Fibroblast of skin of right quadriceps (primary cell): Measurements from ENCODE around the gene MORN4.
"Not testable (repeated sequence)": the region's sequence is repeated elsewhere in the genome, so short reads cannot be mapped to it uniquely, and the experiment has no call there.

ENCODE experiments used
- DNase-seq: peaks from one replicate; pipeline ENCODE4 v3.0.0-alpha.2; 2013

MORN4 gene

DNA sequence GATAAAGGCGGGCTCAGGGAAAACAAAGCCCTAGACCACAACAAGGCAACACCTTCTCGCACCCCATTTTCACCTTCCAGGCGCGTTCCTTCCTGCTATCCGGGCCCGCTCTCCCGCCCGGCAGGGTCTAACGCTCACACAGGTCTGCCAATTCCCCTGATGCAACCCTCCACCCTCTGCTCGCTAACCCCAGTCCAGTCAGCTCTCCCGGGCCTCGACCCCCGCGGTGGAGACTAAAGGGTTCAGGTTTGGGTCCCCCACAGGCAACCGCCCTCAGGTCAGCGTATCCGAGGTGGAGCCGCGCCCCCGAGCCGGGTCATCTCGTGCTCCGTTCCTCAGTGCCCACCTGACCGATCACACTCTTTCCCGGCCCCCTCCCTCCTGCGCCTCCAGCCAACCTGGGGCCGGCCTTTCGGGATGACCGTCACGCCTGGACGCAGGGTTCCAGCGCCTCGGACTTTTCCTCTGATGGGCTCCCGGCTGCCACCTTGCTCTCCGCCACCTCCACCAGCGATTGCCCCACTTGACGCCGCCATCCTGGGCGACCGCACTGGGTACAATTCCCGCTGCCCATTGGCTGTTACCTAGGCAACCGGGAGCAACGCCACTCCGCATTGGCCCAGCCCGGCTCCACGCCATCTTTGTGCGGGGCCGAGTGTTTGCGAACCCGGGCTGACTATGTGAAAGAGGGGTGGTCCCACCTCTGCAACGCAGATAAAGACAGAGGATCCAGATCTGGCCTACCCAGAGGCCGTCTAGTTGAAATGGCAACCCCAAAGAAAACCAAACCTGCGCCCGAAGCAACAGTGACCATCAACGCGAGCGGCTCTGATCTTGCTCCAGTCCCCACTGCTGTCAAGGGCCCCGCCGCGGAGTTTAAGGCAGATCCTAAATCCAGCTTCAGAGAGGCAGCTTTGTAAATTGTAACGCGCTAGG, at the start of gene MORN4:
TSS of gene MORN4 (minus strand) at position 552 of the 936 bp plus-strand sequence. CDS start 13,847 bp downstream, outside the sequence.
- DNase-seq = peak; percentile 92

- DNase-seq = no peak
Observed at GRCh38 chr10:97682042-97682441, 48.7 kb upstream of the MORN4 start.

DNA sequence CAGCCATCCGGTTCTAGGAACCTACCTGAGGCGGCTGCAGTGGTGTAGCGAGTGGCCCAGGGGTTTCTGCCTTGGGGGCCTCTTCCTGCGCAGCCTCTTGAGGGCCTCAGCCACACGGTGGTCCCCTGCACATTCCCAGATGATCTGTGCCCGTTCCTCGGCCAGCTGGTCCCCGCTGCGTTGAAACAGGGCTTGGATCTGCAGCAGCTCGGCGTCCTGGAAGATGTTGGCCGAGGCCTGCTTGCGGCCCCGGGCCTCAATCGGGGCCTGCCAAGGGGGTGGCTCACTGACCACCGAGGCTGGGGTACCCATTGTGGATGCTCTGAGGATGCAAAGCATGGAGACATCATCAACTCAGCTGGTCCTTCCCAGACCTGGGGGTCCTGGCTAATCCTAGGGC, 46.3 kb upstream of the MORN4 start:
- no peak for DNase-seq

- DNase-seq = peak; percentile 51
Observed at GRCh38 chr10:97676770-97677581, 43.7 kb upstream of the MORN4 start.

- DNase-seq = no peak
Observed at GRCh38 chr10:97675222-97675621, 41.9 kb upstream of the MORN4 start.

DNA sequence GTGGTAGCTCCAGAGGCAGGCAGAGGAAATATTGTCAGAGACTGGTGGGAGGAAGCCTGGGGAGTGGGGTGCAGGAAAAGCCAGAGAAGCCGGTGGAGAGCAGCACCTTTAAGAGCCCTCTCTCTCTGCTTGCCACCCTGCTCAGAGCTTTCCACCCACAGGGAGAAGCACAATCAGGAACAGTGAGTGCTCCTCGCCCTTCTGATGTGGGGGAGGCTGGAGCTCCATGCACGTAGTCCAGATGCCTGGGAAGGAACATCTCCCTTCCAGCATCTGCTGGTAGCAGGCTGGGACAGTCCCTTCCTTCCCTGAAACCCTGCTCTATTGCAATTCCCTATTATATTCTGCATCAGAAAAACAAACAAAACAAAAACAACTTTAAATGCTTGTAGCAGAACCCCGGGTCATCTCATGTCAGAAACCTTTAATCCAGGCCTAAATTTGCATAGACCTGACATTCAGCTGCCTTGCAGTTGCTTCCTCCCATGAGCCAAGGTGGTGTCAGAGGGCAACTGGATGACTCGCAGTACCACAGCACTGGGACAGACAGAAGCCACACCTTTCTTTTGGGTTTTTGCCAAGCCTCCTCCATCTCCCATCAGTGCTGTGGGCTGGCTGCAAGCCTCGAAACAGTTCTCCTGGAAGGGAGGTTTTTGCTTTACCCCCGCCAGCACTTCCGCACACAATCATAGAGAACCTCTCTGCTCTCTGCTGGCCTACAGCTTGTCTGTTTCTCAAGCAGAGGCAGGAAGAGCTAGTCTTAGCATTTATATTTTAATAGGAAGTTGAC, 40.6 kb upstream of the MORN4 start:
- peak; percentile 81 for DNase-seq

GRCh38 chr10:97669571-97669970, 36.3 kb upstream of the MORN4 start:
- no peak for DNase-seq

GRCh38 chr10:97667463-97667862, 34.2 kb upstream of the MORN4 start:
- no peak for DNase-seq

DNA sequence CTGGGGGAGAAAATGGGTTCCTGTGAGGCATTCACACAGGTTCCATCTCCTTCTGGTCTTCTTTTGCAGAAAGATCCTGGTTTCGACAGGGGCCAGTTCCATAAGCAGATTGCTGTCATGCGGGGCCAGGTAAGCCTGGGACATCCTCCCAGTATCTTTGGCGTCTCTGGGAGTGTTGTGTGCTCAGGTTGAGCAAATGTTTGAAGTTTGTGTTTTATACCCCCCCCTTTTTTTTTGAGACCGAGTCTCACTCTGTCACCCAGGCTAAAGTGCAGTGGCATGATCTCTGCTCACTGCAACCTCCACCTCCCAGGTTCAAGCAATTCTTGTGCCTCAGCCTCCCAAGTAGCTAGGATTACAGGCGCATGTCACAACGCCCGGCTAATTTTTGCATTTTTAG, 33.7 kb upstream of the MORN4 start:
- DNase-seq = no peak

- no peak for DNase-seq
Observed at GRCh38 chr10:97664282-97664850, 31.1 kb upstream of the MORN4 start.

DNA sequence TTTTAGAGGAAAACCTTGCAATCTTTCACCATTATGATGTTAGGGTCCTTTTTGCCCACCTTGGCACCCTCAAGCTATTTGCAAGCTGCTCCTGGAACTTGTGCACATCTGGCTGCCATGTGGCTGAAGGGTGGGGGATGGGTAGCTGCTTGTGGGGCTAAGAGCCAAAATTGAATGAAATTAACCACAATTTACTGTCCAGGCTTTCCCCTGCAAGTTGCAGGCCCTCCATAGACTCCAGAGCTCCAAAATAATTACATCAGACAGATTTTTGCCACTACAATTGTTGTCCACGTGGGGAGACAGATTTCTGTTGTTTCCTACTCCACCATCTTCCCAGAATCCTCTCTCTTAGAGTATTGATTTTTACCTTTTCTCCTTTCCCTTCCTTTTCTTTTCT, 26.3 kb upstream of the MORN4 start:
- peak; percentile 82 for DNase-seq

DNA sequence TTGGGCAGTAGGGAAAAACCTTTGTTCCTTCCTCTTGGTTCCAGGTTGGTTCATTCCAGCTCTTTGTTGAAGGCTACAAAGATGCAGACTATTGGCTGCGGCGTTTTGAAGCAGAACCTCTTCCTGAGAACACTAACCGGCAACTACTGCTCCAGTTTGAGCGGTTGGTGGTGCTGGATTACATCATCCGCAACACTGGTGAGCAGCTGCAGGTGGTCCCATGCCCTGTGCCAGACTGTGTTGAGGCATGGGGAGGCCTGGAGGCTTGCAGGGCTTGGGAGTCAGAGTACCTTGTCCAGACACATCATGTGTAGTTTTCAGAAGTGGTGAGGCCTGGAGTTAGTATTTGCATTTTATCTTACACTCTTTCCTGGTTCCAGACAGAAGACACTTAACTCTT, 23.5 kb upstream of the MORN4 start:
- no peak for DNase-seq

GRCh38 chr10:97651773-97652172, 18.5 kb upstream of the MORN4 start:
- DNase-seq = no peak

DNA sequence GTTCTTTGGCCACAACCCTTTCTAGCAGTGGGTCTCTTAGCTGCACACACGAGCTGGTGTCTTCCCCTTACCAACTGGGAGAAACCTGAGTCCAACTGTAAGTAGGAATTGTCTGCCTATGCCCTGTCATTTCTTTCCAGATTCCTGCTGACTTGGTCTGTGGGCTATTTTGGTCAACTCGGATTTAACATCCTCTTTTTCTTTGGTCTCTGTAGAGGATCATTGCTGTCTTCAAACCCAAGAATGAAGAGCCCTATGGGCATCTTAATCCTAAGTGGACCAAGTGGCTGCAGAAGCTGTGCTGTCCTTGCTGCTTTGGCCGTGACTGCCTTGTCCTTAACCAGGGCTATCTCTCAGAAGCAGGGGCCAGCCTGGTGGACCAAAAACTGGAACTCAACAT, 17.4 kb upstream of the MORN4 start:
- DNase-seq = no peak

DNA sequence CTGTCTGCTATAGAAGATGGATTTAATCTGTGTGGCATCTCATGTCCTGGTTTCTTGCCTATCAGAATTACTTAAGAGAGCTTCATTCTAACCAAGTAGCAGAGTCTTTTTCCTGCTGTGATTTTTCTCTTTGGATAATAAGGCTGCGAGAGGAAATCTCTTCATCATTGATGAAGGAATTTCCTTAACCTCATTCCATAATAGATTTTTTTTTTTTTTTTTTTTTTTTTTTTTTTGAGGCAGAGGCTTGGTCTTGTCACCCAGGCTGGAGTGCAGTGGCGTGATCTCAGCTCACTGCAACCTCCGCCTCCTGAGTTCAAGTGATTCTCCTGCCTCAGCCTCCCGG, 16.1 kb upstream of the MORN4 start:
- DNase-seq = not testable (repeated sequence)

GRCh38 chr10:97648562-97649404, 15.5 kb upstream of the MORN4 start:
- DNase-seq = peak; percentile 96

DNA sequence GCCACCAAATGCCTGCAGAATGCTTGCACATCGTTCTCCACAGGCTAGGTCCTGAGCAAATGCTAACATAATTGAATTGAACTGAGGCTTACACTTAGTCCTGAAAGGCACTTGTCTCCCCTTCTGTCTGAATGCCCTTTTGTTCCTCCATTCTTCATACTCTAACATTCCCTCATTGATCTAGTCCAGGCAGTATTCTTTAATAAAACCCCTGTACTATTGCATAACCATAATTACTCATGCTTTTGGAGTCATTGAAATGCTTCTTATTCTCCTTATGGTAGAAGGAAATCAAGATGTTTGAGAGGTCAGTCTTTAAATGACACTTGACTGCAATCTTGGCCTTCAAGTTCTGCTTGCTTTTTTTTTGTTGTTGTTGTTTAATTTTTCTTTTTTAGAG, 14.3 kb upstream of the MORN4 start:
- DNase-seq = peak; percentile 47

DNA sequence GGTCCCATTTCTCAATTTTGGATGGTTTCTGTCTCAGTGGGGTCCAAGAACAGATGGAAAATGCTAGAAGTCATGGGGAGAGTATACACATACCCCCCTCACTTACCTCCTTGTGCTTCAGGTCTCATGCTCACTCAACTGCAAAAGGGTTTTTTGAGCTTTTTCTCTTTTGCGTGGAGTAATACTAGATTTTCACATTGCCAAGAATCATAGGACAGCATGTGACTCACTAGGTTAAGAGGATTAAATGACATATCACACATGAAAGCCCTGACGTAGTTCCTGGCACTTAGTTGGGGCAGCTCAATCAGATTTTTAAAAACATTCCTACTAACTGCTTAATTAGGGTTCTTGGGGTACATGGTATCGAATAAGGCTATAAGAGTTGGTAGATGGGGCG, 11.6 kb upstream of the MORN4 start:
- DNase-seq = no peak

- no peak for DNase-seq
Observed at GRCh38 chr10:97643441-97643985, 10.2 kb upstream of the MORN4 start.

DNA sequence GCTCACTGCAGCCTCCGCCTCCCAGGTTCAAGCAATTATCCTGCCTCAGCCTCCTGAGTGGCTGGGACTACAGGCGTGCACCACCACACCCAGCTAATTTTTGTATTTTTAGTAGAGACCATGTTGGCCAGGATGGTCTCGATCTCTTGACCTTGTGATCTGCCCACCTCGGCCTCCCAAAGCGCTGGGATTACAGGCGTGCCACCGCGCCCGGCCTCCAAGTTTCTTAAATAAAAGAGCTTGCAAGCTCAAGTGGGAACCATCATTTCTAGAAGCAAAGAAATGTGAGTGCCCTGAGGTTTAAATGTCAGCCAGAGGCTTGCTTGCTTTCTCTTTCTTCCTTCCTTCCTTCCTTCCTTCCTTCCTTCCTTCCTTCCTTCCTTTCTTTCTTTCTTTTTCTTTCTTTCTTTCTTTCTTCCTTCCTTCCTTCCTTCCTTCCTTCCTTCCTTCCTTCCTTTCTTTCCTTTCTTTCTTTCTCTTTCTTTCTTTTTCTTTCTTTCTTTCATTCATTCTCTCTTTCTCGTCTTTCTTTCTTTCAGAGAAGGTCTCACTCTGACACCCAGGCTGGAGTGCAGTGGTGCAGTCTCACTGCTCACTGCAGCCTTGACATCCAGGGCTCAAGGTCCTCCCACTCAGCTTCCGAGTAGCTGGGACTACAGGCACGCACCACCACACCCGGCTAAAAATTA, 9.3 kb upstream of the MORN4 start:
- DNase-seq = not testable (repeated sequence)
